GM20431 (cell line): ENCODE data around the gene CALCB.
"Not testable (repeated sequence)": the region's sequence is repeated elsewhere in the genome, so short reads cannot be mapped to it uniquely, and the experiment has no call there.

Experiments
- in situ Hi-C: fragments of 300-500 bp; cut with MseI, MboI; formaldehyde crosslinking; loops from one replicate; pipeline ENCODE4 v1.15.0; 2020; ENCODE audit warnings: low sequenced_read_pairs; ENCODE audit not compliant: unreplicated experiment

The CALCB gene

GRCh38 chr11:15073361-15074205 is at the start of gene CALCB:
Gene CALCB (plus strand): TSS chr11:15073593. CDS start chr11:15074719, 1,126 bp downstream.
- in situ Hi-C loops: no loop called here

- in situ Hi-C loops: no loop called here
Observed at GRCh38 chr11:15027011-15027410, 46.4 kb upstream of the CALCB start.

GRCh38 chr11:15027956-15028355 is 45.4 kb upstream of the CALCB start:
- in situ Hi-C loops: no loop called here

- in situ Hi-C loops: no loop called here
Observed at GRCh38 chr11:15028379-15028778, 45.0 kb upstream of the CALCB start.

- in situ Hi-C loops: not testable (repeated sequence)
Observed at GRCh38 chr11:15031945-15032344, 41.4 kb upstream of the CALCB start.

GRCh38 chr11:15034687-15035267 is 38.6 kb upstream of the CALCB start:
- in situ Hi-C loops: no loop called here

- in situ Hi-C loops: no loop called here
Observed at GRCh38 chr11:15035283-15035682, 38.1 kb upstream of the CALCB start.

GRCh38 chr11:15038963-15039362 is 34.4 kb upstream of the CALCB start:
- in situ Hi-C loops: no loop called here

GRCh38 chr11:15045209-15045608 is 28.2 kb upstream of the CALCB start:
- in situ Hi-C loops: no loop called here

GRCh38 chr11:15045891-15046290 is 27.5 kb upstream of the CALCB start:
- in situ Hi-C loops: no loop called here

GRCh38 chr11:15046673-15047072 is 26.7 kb upstream of the CALCB start:
- in situ Hi-C loops: not testable (repeated sequence)

- in situ Hi-C loops: no loop called here
Observed at GRCh38 chr11:15048616-15049015, 24.8 kb upstream of the CALCB start.

GRCh38 chr11:15053191-15053685 is 20.2 kb upstream of the CALCB start:
- in situ Hi-C loops: no loop called here

GRCh38 chr11:15055620-15056356 is 17.6 kb upstream of the CALCB start:
- in situ Hi-C loops: no loop called here

- in situ Hi-C loops: no loop called here
Observed at GRCh38 chr11:15057329-15057728, 16.1 kb upstream of the CALCB start.

GRCh38 chr11:15059132-15059915 is 14.1 kb upstream of the CALCB start:
- in situ Hi-C loops: no loop called here

- in situ Hi-C loops: no loop called here
Observed at GRCh38 chr11:15062599-15062998, 10.8 kb upstream of the CALCB start.

- in situ Hi-C loops: not testable (repeated sequence)
Observed at GRCh38 chr11:15069751-15070150, 3.6 kb upstream of the CALCB start.

GRCh38 chr11:15071556-15072255 is 1.7 kb upstream of the CALCB start:
- in situ Hi-C loops: no loop called here
